ENCODE measurements around the gene TBX10. TPM values are rescaled to one million over a fixed set of nuclear protein-coding genes. Genes with fewer than 3 reads are reported as not detected.

TBX10 gene
- total RNA-seq, 1 experiment from 2014 or later = not detected

- no peaks in the 10 kb centered on the region for H3K36me3 ChIP-seq (ENCODE audit: control insufficient read depth in 1 of 2, insufficient read depth in 2 of 2, low read length in 2 of 2)
- no peak overlapping the region for H3K27ac ChIP-seq (ENCODE audit: low read depth, low read length)
- ChIA-PET RAD21 (ENCODE audit: low non-redundant PET in 1 of 2, low total read pairs in 2 of 2, uncharacterized antibody in 2 of 2, unreplicated experiment in 2 of 2) (no interaction called here), CTCF (interaction anchor here (1.2 kb wide), 1 partner anchor 9 kb away, joined by 4 read pairs; no protein-coding TSS in a partner anchor), POLR2A (no interaction called here)
- H3K9me2 ChIP-seq (ENCODE audit: insufficient read depth) = no peaks in the 10 kb centered on the region
- intact Hi-C loops (cut with micrococcal nuclease) = no loop called here
- H3K79me2 ChIP-seq (ENCODE audit: insufficient read depth, low read length) = no peaks in the 10 kb centered on the region
- H3K9ac ChIP-seq (ENCODE audit: low read length) = no peak overlapping the region
- no peak overlapping the region for H3K4me2 ChIP-seq (ENCODE audit: low read length)
- no peaks in the 10 kb centered on the region for H3K9me3 ChIP-seq (ENCODE audit: control insufficient read depth in 1 of 2, insufficient read depth in 1 of 2, low read depth in 1 of 2, low read length in 2 of 2)
- no peaks in the 10 kb centered on the region; a peak in 1 of 4 replicates for H3K4me1 ChIP-seq (ENCODE audit: control insufficient read depth in 1 of 2, insufficient read depth in 2 of 2, low read length in 2 of 2)
- H2AFZ ChIP-seq (ENCODE audit: low read depth, low read length, poor library complexity, severe bottlenecking) = no peak overlapping the region
- TF ChIP-seq FOSL1 (IDR thresholded peaks at IDR 0.05; ENCODE audit: low read depth) (no peak), ATF3 (IDR thresholded peaks at IDR 0.05) (no peak), CBX3 (IDR thresholded peaks at IDR 0.05; ENCODE audit: low read depth) (no peak), ZBTB33 (IDR thresholded peaks at IDR 0.05; ENCODE audit: extremely low read depth, insufficient replicate concordance, low read length) (no peak), CEBPB (IDR thresholded peaks at IDR 0.05; ENCODE audit: low read depth) (no peak), EGR1 (IDR thresholded peaks at IDR 0.05; ENCODE audit: low read depth) (no peak), EZH2 (IDR thresholded peaks at IDR 0.05) (no peak), REST (IDR thresholded peaks at IDR 0.05; ENCODE audit: low read depth) (no peak), YY1 (IDR thresholded peaks at IDR 0.05; ENCODE audit: extremely low read depth, insufficient replicate concordance, low read depth, low read length) (no peak), SRF (IDR thresholded peaks at IDR 0.05; ENCODE audit: low read depth) (no peak)
- H3K4me3 ChIP-seq (replicated peaks in 1 of 2; ENCODE audit: low read depth in 1 of 2, low read length in 2 of 2) = no peak overlapping the region
- no peaks in the 10 kb centered on the region for H3K27me3 ChIP-seq (ENCODE audit: insufficient read depth, low read length)
- BruUV-seq (replicated peaks) = no TSS peak
- no peak for ATAC-seq
- no peak for DNase-seq (ENCODE audit: low read depth, low spot score)
- no peaks in the 10 kb centered on the region for H4K20me1 ChIP-seq (ENCODE audit: insufficient read depth)
Observed at GRCh38 chr11:67668192-67668551, 28.6 kb upstream of the TBX10 start.

All from HCT116 (cell line).